ENCODE data around the gene CHURC1.

CHURC1 gene

GRCh38 chr14:64946310-64947045 lies 32.2 kb downstream of the CHURC1 start:
- Histone ChIP-seq H3K4me1 (ENCODE audit: insufficient read depth, low read length) (no peaks in the 10 kb centered on the region), H4K20me1 (ENCODE audit: insufficient read depth, low read length) (peaks cover 3% of the 10 kb centered on the region; the same call in 1 of the 2 replicates), H3K36me3 (ENCODE audit: insufficient read depth, low read length) (peaks cover 78% of the 10 kb centered on the region), H3K27ac (ENCODE audit: low read length) (no peak overlapping the region), H3K27me3 (ENCODE audit: insufficient read depth, low read length, poor library complexity) (no peaks in the 10 kb centered on the region), H2AFZ (ENCODE audit: low read depth, low read length) (no peak overlapping the region), H3K4me3 (ENCODE audit: low read depth in 1 of 2, low read length in 2 of 2) (no peak overlapping the region), H3K9me3 (ENCODE audit: insufficient read depth, low read length, severe bottlenecking) (no peaks in the 10 kb centered on the region), H3K79me2 (ENCODE audit: insufficient read depth, low read length) (no peaks in the 10 kb centered on the region), H3K9ac (ENCODE audit: low read depth, low read length) (no peak overlapping the region), H3K4me2 (ENCODE audit: insufficient read depth, low read length) (no peak overlapping the region)
- DNase-seq (no peak), ATAC-seq (ENCODE audit: insufficient read depth, low read depth) (no peak)
- TF ChIP-seq EZH2 (IDR thresholded peaks at IDR 0.05; ENCODE audit: borderline replicate concordance, low read depth, low read length, severe bottlenecking) (no peak), CTCF (IDR thresholded peaks at IDR 0.05; ENCODE audit: borderline replicate concordance, extremely low read depth, low read length, poor library complexity, severe bottlenecking) (no peak)

- no peak overlapping the region for H3K4me3 ChIP-seq (ENCODE audit: low read depth in 1 of 2, low read length in 2 of 2)
- H3K4me1 ChIP-seq (ENCODE audit: insufficient read depth, low read length), result no peaks in the 10 kb centered on the region
- ATAC-seq (ENCODE audit: insufficient read depth, low read depth) (no peak), DNase-seq (no peak)
- no peaks in the 10 kb centered on the region for H3K27me3 ChIP-seq (ENCODE audit: insufficient read depth, low read length, poor library complexity)
- H4K20me1 ChIP-seq (ENCODE audit: insufficient read depth, low read length), result peaks cover 3% of the 10 kb centered on the region; the same call in 1 of the 2 replicates
- no peak overlapping the region for H3K9ac ChIP-seq (ENCODE audit: low read depth, low read length)
- peaks cover 69% of the 10 kb centered on the region for H3K36me3 ChIP-seq (ENCODE audit: insufficient read depth, low read length)
- H3K4me2 ChIP-seq (ENCODE audit: insufficient read depth, low read length), result no peak overlapping the region
- H3K9me3 ChIP-seq (ENCODE audit: insufficient read depth, low read length, severe bottlenecking), result no peaks in the 10 kb centered on the region
- H2AFZ ChIP-seq (ENCODE audit: low read depth, low read length), result no peak overlapping the region
- H3K79me2 ChIP-seq (ENCODE audit: insufficient read depth, low read length), result no peaks in the 10 kb centered on the region
- H3K27ac ChIP-seq (ENCODE audit: low read length), result no peak overlapping the region
- TF ChIP-seq CTCF (IDR thresholded peaks at IDR 0.05; ENCODE audit: borderline replicate concordance, extremely low read depth, low read length, poor library complexity, severe bottlenecking), result no peak
- no peak for TF ChIP-seq EZH2 (IDR thresholded peaks at IDR 0.05; ENCODE audit: borderline replicate concordance, low read depth, low read length, severe bottlenecking)
These were observed 33.7 kb downstream of the CHURC1 start for GRCh38 chr14:64947710-64948611.

GRCh38 chr14:64948612-64949210 lies 34.5 kb downstream of the CHURC1 start:
- peaks cover 61% of the 10 kb centered on the region for H3K36me3 ChIP-seq (ENCODE audit: insufficient read depth, low read length)
- TF ChIP-seq EZH2 (IDR thresholded peaks at IDR 0.05; ENCODE audit: borderline replicate concordance, low read depth, low read length, severe bottlenecking) (no peak), CTCF (IDR thresholded peaks at IDR 0.05; ENCODE audit: borderline replicate concordance, extremely low read depth, low read length, poor library complexity, severe bottlenecking) (no peak)
- no peaks in the 10 kb centered on the region for H3K79me2 ChIP-seq (ENCODE audit: insufficient read depth, low read length)
- no peaks in the 10 kb centered on the region for H3K4me1 ChIP-seq (ENCODE audit: insufficient read depth, low read length)
- no peak overlapping the region for H3K4me2 ChIP-seq (ENCODE audit: insufficient read depth, low read length)
- DNase-seq, result no peak
- H3K27ac ChIP-seq (ENCODE audit: low read length), result no peak overlapping the region
- H3K9ac ChIP-seq (ENCODE audit: low read depth, low read length), result no peak overlapping the region
- no peaks in the 10 kb centered on the region for H3K27me3 ChIP-seq (ENCODE audit: insufficient read depth, low read length, poor library complexity)
- no peak overlapping the region for H3K4me3 ChIP-seq (ENCODE audit: low read depth in 1 of 2, low read length in 2 of 2)
- ATAC-seq (ENCODE audit: insufficient read depth, low read depth), result no peak
- no peak overlapping the region for H2AFZ ChIP-seq (ENCODE audit: low read depth, low read length)
- H4K20me1 ChIP-seq (ENCODE audit: insufficient read depth, low read length), result 0 out of 2 replicates have a peak, but pooled peaks cover 3% of the 10 kb centered on the region
- no peaks in the 10 kb centered on the region for H3K9me3 ChIP-seq (ENCODE audit: insufficient read depth, low read length, severe bottlenecking)
